ENCODE data around the gene COL19A1.

The COL19A1 gene

DNA sequence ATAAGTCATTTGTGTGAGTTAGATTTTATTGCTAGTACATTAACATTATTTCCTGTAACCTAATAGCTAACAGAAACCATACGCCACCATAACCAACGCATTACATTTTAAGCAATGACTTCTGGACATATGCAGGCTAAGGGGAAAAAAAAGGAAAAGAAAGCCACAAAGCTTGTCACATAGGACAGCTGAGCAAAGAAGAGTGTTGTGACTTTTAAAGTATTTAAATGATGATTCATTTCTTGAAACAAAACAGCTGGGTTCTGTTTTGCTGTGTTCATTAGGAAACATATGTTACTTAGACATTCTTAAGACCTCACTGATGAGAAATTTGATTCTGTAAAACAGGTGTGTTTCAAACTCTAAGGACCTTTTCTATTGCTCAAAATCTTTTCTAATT is 265.2 kb downstream of the COL19A1 start:
- no peak for TF ChIP-seq EZH2phosphoT487 (IDR thresholded peaks at IDR 0.05; ENCODE audit: low read depth)
- TF ChIP-seq, protein P1, sequence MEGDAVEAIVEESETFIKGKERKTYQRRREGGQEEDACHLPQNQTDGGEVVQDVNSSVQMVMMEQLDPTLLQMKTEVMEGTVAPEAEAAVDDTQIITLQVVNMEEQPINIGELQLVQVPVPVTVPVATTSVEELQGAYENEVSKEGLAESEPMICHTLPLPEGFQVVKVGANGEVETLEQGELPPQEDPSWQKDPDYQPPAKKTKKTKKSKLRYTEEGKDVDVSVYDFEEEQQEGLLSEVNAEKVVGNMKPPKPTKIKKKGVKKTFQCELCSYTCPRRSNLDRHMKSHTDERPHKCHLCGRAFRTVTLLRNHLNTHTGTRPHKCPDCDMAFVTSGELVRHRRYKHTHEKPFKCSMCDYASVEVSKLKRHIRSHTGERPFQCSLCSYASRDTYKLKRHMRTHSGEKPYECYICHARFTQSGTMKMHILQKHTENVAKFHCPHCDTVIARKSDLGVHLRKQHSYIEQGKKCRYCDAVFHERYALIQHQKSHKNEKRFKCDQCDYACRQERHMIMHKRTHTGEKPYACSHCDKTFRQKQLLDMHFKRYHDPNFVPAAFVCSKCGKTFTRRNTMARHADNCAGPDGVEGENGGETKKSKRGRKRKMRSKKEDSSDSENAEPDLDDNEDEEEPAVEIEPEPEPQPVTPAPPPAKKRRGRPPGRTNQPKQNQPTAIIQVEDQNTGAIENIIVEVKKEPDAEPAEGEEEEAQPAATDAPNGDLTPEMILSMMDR (IDR thresholded peaks at IDR 0.05; ENCODE audit: low read depth, low read length): no peak

DNA sequence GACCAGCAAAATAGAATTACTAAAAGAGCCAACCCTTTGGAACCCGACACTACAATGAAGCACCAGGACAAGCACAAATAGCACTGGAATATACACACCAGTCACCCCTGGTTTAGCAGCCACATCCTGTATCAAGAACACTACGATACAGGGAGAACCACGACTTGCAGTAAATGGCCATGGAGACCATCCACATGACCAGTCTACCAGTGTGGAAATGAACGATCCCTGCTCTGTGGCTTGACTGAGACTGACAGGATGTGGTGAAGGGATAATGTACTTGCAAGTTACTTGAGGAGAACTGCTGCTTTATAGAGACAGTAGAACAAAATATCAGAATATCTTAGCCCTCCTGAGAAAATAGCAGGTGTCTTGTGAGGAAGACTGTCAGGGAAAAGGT is 266.9 kb downstream of the COL19A1 start:
- Histone ChIP-seq H3K9ac (ENCODE audit: low read length) (no peak overlapping the region), H3K4me1 (ENCODE audit: low read length) (peaks cover 20% of the 10 kb centered on the region), H2AFZ (ENCODE audit: low read depth, low read length) (no peak overlapping the region), H3K36me3 (replicated peaks; ENCODE audit: low read depth, low read length) (no peaks in the 10 kb centered on the region), H3K27me3 (ENCODE audit: low read depth, low read length) (no peaks in the 10 kb centered on the region), H3K9me3 (ENCODE audit: insufficient read depth, low read length) (no peaks in the 10 kb centered on the region), H3K4me3 (ENCODE audit: low read length) (no peak overlapping the region), H4K20me1 (ENCODE audit: insufficient read depth, low read length) (no peaks in the 10 kb centered on the region), H3K4me2 (ENCODE audit: low read length) (no peak overlapping the region), H3K27ac (ENCODE audit: low read length) (no peak overlapping the region), H3K79me2 (ENCODE audit: low read length) (no peaks in the 10 kb centered on the region)
- TF ChIP-seq, protein P1 (IDR thresholded peaks at IDR 0.05; ENCODE audit: low read depth, low read length): no peak
- no peak for TF ChIP-seq EZH2phosphoT487 (IDR thresholded peaks at IDR 0.05; ENCODE audit: low read depth)

More for the DNA sequence above, 265.2 kb downstream of the COL19A1 start:
- Histone ChIP-seq H3K9me3 (ENCODE audit: insufficient read depth, low read length) (no peaks in the 10 kb centered on the region), H3K36me3 (replicated peaks; ENCODE audit: low read depth, low read length) (no peaks in the 10 kb centered on the region), H3K27me3 (ENCODE audit: low read depth, low read length) (no peaks in the 10 kb centered on the region), H3K27ac (ENCODE audit: low read length) (peak overlapping the region; percentile 46), H4K20me1 (ENCODE audit: insufficient read depth, low read length) (no peaks in the 10 kb centered on the region), H2AFZ (ENCODE audit: low read depth, low read length) (no peak overlapping the region), H3K4me2 (ENCODE audit: low read length) (peak overlapping the region; percentile 59), H3K4me1 (ENCODE audit: low read length) (peaks cover 20% of the 10 kb centered on the region), H3K4me3 (ENCODE audit: low read length) (peak overlapping the region; percentile 25), H3K79me2 (ENCODE audit: low read length) (no peaks in the 10 kb centered on the region), H3K9ac (ENCODE audit: low read length) (no peak overlapping the region)

DNA sequence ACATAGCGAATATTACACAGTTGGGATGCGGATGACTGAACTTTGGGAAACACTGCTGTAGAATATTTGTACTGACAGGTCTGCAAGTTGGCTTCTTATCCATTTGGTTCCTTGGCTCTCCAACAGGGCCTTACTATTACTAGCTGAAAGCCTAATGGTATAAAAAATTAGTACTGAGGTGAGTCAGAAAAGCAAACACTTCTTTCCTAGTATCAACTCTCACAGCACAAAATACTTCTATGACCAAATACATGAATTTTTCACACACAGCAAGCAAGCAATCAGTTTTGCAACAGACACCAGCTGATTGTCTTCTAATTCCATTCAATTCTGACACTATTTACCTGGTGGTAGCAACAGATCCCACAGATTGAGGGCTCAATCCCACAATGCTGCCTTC is 268.2 kb downstream of the COL19A1 start:
- Histone ChIP-seq H3K79me2 (ENCODE audit: low read length) (no peaks in the 10 kb centered on the region), H3K9ac (ENCODE audit: low read length) (no peak overlapping the region), H3K36me3 (replicated peaks; ENCODE audit: low read depth, low read length) (no peaks in the 10 kb centered on the region), H3K9me3 (ENCODE audit: insufficient read depth, low read length) (no peaks in the 10 kb centered on the region), H4K20me1 (ENCODE audit: insufficient read depth, low read length) (no peaks in the 10 kb centered on the region), H3K4me2 (ENCODE audit: low read length) (no peak overlapping the region), H3K4me1 (ENCODE audit: low read length) (peaks cover 20% of the 10 kb centered on the region), H3K27me3 (ENCODE audit: low read depth, low read length) (no peaks in the 10 kb centered on the region), H3K4me3 (ENCODE audit: low read length) (no peak overlapping the region), H2AFZ (ENCODE audit: low read depth, low read length) (no peak overlapping the region), H3K27ac (ENCODE audit: low read length) (no peak overlapping the region)
- TF ChIP-seq, protein P1 (IDR thresholded peaks at IDR 0.05; ENCODE audit: low read depth, low read length): no peak
- no peak for TF ChIP-seq EZH2phosphoT487 (IDR thresholded peaks at IDR 0.05; ENCODE audit: low read depth)

DNA sequence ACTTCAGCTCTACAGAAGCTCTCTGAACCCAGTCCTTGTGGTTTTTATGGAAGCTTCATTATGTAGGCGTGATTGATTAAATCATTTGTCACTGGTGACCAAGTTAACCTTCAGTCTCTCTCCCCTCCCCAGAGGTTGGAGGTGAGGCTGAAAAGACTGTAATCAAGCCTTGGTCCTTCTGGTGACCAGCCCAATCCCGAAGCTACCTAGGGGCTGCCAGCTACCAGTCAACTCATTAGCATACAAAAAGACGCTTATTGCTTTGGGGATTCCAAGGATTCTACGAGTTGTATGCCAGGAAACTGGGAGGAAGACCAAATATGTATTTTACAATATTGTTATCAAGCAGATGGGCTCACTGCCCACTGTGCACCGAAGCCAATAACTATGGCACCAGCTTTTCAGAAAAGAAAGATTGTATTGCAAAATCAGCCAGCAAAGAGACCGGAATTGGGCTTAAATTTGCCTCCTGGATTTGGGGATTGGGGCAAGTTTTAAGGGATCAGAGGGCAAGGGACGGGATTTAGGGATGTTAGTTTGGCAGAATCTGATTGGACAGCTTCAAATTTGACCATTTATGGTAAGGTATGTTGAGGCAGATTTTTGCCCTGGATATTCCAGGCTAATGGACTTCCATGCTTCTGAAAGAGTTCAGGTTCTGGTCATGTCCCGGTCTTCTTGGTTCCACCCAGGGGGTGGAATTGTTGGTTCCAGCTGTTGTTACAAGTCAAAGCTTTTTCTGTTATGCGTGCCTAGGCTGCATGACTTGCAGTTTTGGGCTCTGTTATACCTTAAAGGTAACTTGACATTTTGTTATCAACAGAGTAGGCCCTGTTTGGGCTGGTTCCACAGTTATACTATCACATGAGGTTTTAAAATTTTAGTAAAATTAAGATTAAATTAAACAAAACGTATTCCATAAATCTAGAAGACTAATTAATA is 269.1 kb downstream of the COL19A1 start:
- Histone ChIP-seq H4K20me1 (ENCODE audit: insufficient read depth, low read length) (no peaks in the 10 kb centered on the region), H3K4me1 (ENCODE audit: low read length) (peaks cover 17% of the 10 kb centered on the region), H3K4me2 (ENCODE audit: low read length) (no peak overlapping the region), H3K4me3 (ENCODE audit: low read length) (no peak overlapping the region), H3K9me3 (ENCODE audit: insufficient read depth, low read length) (no peaks in the 10 kb centered on the region), H3K9ac (ENCODE audit: low read length) (no peak overlapping the region), H3K36me3 (replicated peaks; ENCODE audit: low read depth, low read length) (no peaks in the 10 kb centered on the region), H3K27ac (ENCODE audit: low read length) (no peak overlapping the region), H3K27me3 (ENCODE audit: low read depth, low read length) (no peaks in the 10 kb centered on the region), H2AFZ (ENCODE audit: low read depth, low read length) (no peak overlapping the region), H3K79me2 (ENCODE audit: low read length) (no peaks in the 10 kb centered on the region)
- TF ChIP-seq, protein P1 (IDR thresholded peaks at IDR 0.05; ENCODE audit: low read depth, low read length): no peak
- no peak for TF ChIP-seq EZH2phosphoT487 (IDR thresholded peaks at IDR 0.05; ENCODE audit: low read depth)

Measured in OCI-LY3 (cell line).